Measurements from ENCODE around the gene NCAM2.

DNA sequence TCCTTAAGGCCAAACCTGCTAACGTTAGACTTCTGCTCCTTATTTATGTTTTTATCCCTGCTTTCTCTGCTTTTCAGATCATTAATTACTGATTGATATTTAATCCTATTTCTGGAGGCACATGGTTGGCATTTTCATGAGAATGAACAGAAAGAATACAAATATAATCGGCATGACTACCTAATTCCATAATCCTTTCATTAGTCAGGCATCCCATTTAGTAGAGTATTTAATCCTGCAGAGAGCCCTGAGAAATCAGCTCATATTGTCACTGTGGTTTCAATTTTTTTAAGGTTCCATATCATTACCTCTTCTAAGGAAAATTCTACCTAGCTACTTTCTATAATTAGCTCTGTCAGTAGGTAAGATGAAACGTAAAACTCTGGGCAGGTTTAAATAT is 238.8 kb downstream of the NCAM2 start:
- TF ChIP-seq, protein P1, sequence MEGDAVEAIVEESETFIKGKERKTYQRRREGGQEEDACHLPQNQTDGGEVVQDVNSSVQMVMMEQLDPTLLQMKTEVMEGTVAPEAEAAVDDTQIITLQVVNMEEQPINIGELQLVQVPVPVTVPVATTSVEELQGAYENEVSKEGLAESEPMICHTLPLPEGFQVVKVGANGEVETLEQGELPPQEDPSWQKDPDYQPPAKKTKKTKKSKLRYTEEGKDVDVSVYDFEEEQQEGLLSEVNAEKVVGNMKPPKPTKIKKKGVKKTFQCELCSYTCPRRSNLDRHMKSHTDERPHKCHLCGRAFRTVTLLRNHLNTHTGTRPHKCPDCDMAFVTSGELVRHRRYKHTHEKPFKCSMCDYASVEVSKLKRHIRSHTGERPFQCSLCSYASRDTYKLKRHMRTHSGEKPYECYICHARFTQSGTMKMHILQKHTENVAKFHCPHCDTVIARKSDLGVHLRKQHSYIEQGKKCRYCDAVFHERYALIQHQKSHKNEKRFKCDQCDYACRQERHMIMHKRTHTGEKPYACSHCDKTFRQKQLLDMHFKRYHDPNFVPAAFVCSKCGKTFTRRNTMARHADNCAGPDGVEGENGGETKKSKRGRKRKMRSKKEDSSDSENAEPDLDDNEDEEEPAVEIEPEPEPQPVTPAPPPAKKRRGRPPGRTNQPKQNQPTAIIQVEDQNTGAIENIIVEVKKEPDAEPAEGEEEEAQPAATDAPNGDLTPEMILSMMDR (IDR thresholded peaks at IDR 0.05 in 8 of 11, conservative IDR thresholded peaks at IDR 0.05 in 3 of 11) = no peak
- TF ChIP-seq POLR2AphosphoS5 (IDR thresholded peaks at IDR 0.05) = no peak
- no peak for TF ChIP-seq POLR2A (IDR thresholded peaks at IDR 0.05)
